BJ (cell line): ENCODE data around the gene PARK7. TPM values are rescaled to one million over a fixed set of nuclear protein-coding genes. Genes with fewer than 3 reads are reported as not detected.

Experiments used
- CTCF ChIA-PET: fragments of 350-600 bp; formaldehyde crosslinking; extraction: SDS; loops from one replicate; lab custom pipeline; 2021; ENCODE audit warnings: antibody characterized with exemption, inconsistent platforms; lab: Yijun Ruan, JAX
- POLR2A ChIA-PET: fragments of 300-600 bp; sonication (Branson Sonifier 250); formaldehyde crosslinking; extraction: SDS; loops from one replicate; lab custom pipeline; 2021; ENCODE audit warnings: antibody characterized with exemption; lab: Charles Lee
- DNase-seq: peaks from one replicate; pipeline ENCODE4 v3.0.0-alpha.2; 2011; ENCODE audit warnings: low read depth
- H3K27me3 ChIP-seq: 2 replicates; pipeline ENCODE4 v1.6.0; 2011; ENCODE audit warnings: low read length; ENCODE audit not compliant: control insufficient read depth, insufficient read depth
- H3K36me3 ChIP-seq: 2 replicates; pipeline ENCODE4 v1.5.1; 2011; ENCODE audit warnings: low read length; ENCODE audit not compliant: control insufficient read depth, insufficient read depth
- H3K4me3 ChIP-seq: 2 replicates; pipeline ENCODE4 v1.5.1; 2011; ENCODE audit warnings: low read depth, mild to moderate bottlenecking, control low read depth, low read length
- polyA minus RNA-seq: library from RNA; depleted of rRNA, polyadenylated mRNA; stranded (reverse); fragments of >200 nt; gene quantifications from 2 replicates; pipeline ENCODE4 v1.2.3, GENCODE V29; 2011; rRNA and poly(A)+ RNA removed
- polyA plus RNA-seq: library from polyadenylated mRNA; depleted of rRNA; stranded (reverse); fragments of >200 nt; gene quantifications from 2 replicates; pipeline ENCODE4 v1.2.3, GENCODE V29; 2011; rRNA removed
- TF ChIP-seq, protein P1 (sequence below): IDR thresholded peaks from 2 replicates; pipeline ENCODE4 v1.5.1; 2011; ENCODE audit warnings: low read depth, mild to moderate bottlenecking, control low read depth, inconsistent platforms, low read length, moderate library complexity; ENCODE audit not compliant: insufficient read depth

PARK7 gene
- polyA plus RNA-seq (242 and 358 TPM in 2 replicates), polyA minus RNA-seq (33.3 and 34.7 TPM in 2 replicates)

DNA sequence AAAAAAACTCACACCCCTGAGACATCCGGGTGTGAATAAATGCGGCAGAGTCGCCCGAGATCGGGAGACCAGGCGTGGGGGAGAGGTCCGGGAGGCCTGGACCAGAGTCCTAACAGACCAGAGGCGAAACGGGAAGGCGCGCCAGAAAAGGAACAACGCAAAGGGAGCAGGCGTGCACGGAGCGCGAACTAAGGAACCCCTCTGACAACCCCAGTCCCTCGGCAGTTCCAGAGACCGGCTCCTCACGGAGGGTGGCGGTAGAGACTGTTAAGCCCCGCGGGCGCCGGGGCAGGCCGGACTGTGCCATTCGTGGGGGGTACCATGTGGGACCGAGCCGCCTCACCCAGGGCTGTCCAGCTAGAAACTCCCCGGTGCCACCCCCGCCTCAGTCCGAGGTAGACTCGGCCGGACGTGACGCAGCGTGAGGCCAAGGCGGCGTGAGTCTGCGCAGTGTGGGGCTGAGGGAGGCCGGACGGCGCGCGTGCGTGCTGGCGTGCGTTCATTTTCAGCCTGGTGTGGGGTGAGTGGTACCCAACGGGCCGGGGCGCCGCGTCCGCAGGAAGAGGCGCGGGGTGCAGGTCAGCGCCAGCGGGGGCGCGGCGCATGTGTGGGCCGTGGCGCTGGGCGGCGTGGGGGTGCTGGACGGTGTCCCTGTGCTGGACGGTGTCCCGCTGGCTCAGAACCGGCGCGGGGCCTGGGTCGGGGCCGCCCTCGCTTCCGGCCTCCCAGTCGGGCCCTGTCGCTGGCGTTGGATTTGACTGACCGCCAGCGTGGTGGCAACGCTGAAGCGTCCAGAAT, at the start of gene PARK7:
Gene PARK7 (plus strand): TSS at position 496 of the 798 bp plus-strand sequence. CDS start 1,075 bp downstream, outside the sequence.
- H3K4me3 ChIP-seq: peak within 1 kb of the TSS; percentile 85
- TF ChIP-seq, protein P1, sequence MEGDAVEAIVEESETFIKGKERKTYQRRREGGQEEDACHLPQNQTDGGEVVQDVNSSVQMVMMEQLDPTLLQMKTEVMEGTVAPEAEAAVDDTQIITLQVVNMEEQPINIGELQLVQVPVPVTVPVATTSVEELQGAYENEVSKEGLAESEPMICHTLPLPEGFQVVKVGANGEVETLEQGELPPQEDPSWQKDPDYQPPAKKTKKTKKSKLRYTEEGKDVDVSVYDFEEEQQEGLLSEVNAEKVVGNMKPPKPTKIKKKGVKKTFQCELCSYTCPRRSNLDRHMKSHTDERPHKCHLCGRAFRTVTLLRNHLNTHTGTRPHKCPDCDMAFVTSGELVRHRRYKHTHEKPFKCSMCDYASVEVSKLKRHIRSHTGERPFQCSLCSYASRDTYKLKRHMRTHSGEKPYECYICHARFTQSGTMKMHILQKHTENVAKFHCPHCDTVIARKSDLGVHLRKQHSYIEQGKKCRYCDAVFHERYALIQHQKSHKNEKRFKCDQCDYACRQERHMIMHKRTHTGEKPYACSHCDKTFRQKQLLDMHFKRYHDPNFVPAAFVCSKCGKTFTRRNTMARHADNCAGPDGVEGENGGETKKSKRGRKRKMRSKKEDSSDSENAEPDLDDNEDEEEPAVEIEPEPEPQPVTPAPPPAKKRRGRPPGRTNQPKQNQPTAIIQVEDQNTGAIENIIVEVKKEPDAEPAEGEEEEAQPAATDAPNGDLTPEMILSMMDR: peak; percentile 64
- peaks cover 12% of the 10 kb centered on the region for H3K36me3 ChIP-seq
- ChIA-PET CTCF (no interaction called here), POLR2A (interaction anchor here (0.6 kb wide), 2 partner anchors 50 to 259 kb away, joined by 4 to 13 read pairs; no protein-coding TSS in a partner anchor)
- peak; percentile 91 for DNase-seq
- no peaks in the 10 kb centered on the region for H3K27me3 ChIP-seq

DNA sequence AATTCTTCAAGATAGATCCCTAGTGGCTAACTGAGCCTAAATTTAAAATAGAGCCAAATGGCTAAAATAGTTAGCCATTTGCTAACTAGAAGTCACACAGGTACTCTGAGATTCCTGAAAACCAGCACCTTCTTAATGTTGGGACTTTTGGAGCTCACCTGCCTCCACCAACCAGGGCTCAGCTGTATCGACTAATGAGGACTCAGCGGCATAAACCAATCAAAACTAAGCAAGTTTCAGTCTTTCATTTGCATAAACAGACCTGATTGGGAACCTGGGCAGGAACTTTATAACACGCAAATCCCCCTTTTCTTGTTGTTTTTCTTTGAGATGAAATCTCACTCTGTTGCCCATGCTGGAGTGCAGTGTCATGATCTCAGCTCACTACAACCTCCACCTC, 49.4 kb upstream of the PARK7 start:
- no peak for DNase-seq
- TF ChIP-seq, protein P1: no peak
- peaks cover 2% of the 10 kb centered on the region; the same call in 1 of the 2 replicates for H3K27me3 ChIP-seq
- ChIA-PET CTCF (interaction anchor here (0.6 to 1.1 kb wide), 3 partner anchors 9 to 22 kb away, joined by 3 to 5 read pairs (median 3); no protein-coding TSS in a partner anchor), POLR2A (no interaction called here)
- H3K4me3 ChIP-seq: no peak overlapping the region
- H3K36me3 ChIP-seq: no peaks in the 10 kb centered on the region

DNA sequence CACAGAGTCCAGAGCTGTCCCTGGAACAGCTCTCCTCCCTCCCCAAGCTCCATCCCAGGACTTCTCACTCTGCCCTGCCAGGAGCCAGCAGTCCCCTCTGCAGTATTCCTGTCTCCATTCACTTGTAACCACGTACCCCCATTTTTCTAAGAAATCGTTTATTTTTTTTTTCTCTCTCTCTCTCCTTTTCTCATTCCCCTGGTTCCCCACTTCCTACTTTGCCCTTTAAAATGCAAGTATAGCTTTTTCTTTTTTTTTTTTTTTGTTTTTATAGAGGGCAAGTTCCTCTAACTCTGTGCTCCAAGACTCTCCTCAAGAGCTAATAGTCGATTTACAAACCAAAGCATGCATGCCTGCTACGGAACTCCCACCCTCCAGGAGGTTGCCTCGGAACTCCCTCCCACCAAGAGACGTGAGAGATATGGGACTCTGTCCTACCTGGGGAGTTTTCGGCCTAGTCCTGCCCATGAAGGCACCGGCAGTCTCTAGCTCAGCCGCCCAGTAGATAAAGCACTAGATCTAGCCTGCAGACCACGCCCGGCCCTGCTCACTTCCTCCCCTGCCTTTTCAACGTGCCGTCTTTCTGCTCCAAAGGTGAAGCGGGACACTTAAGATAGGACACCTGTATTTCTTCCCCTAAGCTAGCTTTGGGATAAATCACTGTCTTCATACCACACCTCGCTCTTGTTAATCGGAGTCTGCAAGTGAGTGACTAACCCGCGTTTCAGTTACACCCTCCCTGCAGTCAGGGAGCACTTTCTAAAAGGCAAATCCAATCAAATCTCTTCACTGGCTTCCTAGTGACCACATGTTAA, 48.6 kb upstream of the PARK7 start:
- H3K36me3 ChIP-seq: no peaks in the 10 kb centered on the region
- TF ChIP-seq, protein P1: no peak
- ChIA-PET POLR2A (no interaction called here), CTCF (interaction anchor here (0.6 to 1.1 kb wide), 2 partner anchors 9 to 23 kb away, joined by 3 to 5 read pairs; no protein-coding TSS in a partner anchor)
- H3K27me3 ChIP-seq: peaks cover 2% of the 10 kb centered on the region; the same call in 1 of the 2 replicates
- no peak for DNase-seq
- H3K4me3 ChIP-seq: no peak overlapping the region

DNA sequence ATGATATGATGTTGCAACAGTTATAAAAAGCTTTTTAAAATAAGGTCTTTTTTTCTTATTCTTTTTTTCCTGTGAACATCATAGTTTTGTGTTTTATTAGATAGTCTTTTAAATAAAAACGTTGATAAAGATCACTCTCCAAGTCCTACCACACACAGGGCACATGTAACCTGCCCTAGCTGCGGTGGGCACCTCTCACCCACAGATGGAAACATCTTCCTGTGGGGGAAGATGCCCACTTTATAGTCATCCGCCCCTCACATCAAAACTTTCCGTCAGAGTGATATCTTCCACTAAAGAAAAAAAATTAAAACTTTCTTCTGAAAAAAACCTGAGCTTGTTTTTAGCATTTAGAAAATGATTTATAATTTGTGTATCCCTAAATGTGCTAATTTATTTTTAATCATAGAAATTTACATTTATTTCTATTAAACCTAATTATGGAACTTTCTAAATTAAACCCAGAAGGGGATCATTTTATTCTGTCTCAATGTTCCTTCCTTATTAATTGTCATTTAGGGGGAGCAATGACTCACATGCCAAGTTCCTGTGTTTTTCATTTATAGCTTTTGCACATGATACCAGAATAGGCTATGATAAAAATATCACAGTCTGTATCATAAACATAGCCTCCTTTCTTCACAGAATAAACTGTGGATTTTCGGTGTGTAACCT, 45.5 kb upstream of the PARK7 start:
- no peak for DNase-seq
- Histone ChIP-seq H3K4me3 (no peak overlapping the region), H3K36me3 (no peaks in the 10 kb centered on the region), H3K27me3 (peaks cover 2% of the 10 kb centered on the region; the same call in 1 of the 2 replicates)
- ChIA-PET CTCF (interaction anchor here (1.0 to 1.8 kb wide), 2 partner anchors 15 to 17 kb away, joined by 3 to 5 read pairs; no protein-coding TSS in a partner anchor), POLR2A (no interaction called here)
- TF ChIP-seq, protein P1: no peak
